Kidney (tissue), 14 donors: ENCODE measurements around the gene EIF3K. TPM values are rescaled to one million over a fixed set of nuclear protein-coding genes. Genes with fewer than 3 reads are reported as not detected.
A peak's percentile ranks its signal among the peaks of the same experiment; 100 is the strongest.

Experiments used
- DNase-seq, 5 donors: peaks; one replicate each; pipeline ENCODE4 v3.0.0-alpha.2; 2013 to 2020
- FAIRE-seq: peaks from 2 replicates; lab custom pipeline; 2012; peaks lifted over from hg19 to GRCh38; lab: Jason Lieb, UNC
- H3K27ac ChIP-seq, 2 donors: one replicate each; pipeline ENCODE4 v1.7.0; 2013; ENCODE audit warnings: low read depth in 2 of 2, low read length in 2 of 2, inconsistent platforms in 1 of 2
- H3K27me3 ChIP-seq: one replicate; pipeline ENCODE4 v1.7.1; 2013; ENCODE audit warnings: low read length, inconsistent platforms; ENCODE audit not compliant: control insufficient read depth, insufficient read depth
- H3K36me3 ChIP-seq, 3 donors: one replicate each; pipeline versions ENCODE4 v1.7.0 to v1.7.1; 2013; ENCODE audit warnings: low read length in 3 of 3, control low read depth in 1 of 3, inconsistent platforms in 1 of 3; ENCODE audit not compliant: insufficient read depth in 3 of 3, control insufficient read depth in 2 of 3
- H3K4me1 ChIP-seq, 3 donors: one replicate each; pipeline versions ENCODE4 v1.7.0 to v1.7.1; 2013; ENCODE audit warnings: low read length in 3 of 3, inconsistent platforms in 1 of 3, low read depth in 1 of 3; ENCODE audit not compliant: control insufficient read depth in 2 of 3, insufficient read depth in 2 of 3
- H3K4me3 ChIP-seq, 3 donors: one replicate each; pipeline versions ENCODE4 v1.7.0 to v1.8.1; 2013; ENCODE audit warnings: low read length in 3 of 3, control low read depth in 1 of 3, inconsistent platforms in 1 of 3
- H3K9ac ChIP-seq, 3 donors: one replicate each; pipeline versions ENCODE4 v1.7.0 to v1.7.1; 2013; ENCODE audit warnings: low read length in 3 of 3, control low read depth in 1 of 3, inconsistent platforms in 1 of 3
- H3K9me3 ChIP-seq, 3 donors: one replicate each; pipeline versions ENCODE4 v1.7.0 to v1.7.1; 2013; ENCODE audit warnings: low read length in 3 of 3, control low read depth in 1 of 3, inconsistent platforms in 1 of 3; ENCODE audit not compliant: control insufficient read depth in 2 of 3, insufficient read depth in 1 of 3
- CTCF ChIP-seq: IDR thresholded peaks from 3 replicates; pipeline ENCODE4 v1.5.1; 2012; ENCODE audit warnings: mild to moderate bottlenecking, moderate library complexity, borderline replicate concordance; ENCODE audit not compliant: insufficient read depth; ENCODE audit errors: extremely low read depth
- intact Hi-C: fragments of 100-400 bp; cut with DNase I; formaldehyde crosslinking; loops from one replicate; pipeline ENCODE4 v1.11.1; 2022
- polyA plus RNA-seq: library from polyadenylated mRNA; stranded (reverse); fragments of 350-450 nt; fragmentation: Illumina TruSeq; extraction: RNeasy Lipid Tissue Mini Kit (QIAGEN cat#74804); gene quantifications from one replicate; pipeline ENCODE4 v1.2.3, GENCODE V29; 2014; ENCODE audit warnings: low read depth, low replicate concordance; ENCODE audit not compliant: insufficient read depth
- total RNA-seq: library from RNA; stranded (reverse); fragmentation: NEBNext Ultra II Directional; extraction: Animal tissue kit (Norgen Biotek cat#: 25700); gene quantifications from one replicate; pipeline ENCODE4 v1.2.1, GENCODE V29; 2021
- donor health status: control.
- donor health status: control.
- donor health status: control.
- donor health status: control.
- donor health status: control.
- donor health status: DM: yes; HTN: yes; CAD: no.
- donor health status: Normal renal cell carcinoma (clear cell type).

The EIF3K gene
- total and polyA plus RNA-seq, 2 donors from 2014 or later = 259 to 723 TPM

GRCh38 chr19:38658462-38659306 lies 39.7 kb downstream of the EIF3K start:
- Histone ChIP-seq H3K4me1 (peaks cover 25 to 76% (median 72%) of the 10 kb centered on the region in 3 donors), H3K9ac (peak overlapping the region in 2 of 3 donors; percentile 68 to 81), H3K27me3 (no peaks in the 10 kb centered on the region), H3K36me3 (peaks cover 2 to 13% (median 3%) of the 10 kb centered on the region in 3 donors), H3K9me3 (no peaks in the 10 kb centered on the region), H3K4me3 (peak overlapping the region in 1 of 3 donors; percentile 33), H3K27ac (peak overlapping the region; percentile 91 to 96)
- peak in 3 of 5 donors; percentile 58 to 95 (median 89) for DNase-seq
- intact Hi-C loops = no loop called here
- no peak for TF ChIP-seq CTCF
- FAIRE-seq = peak; percentile 87

- H3K36me3 ChIP-seq = peaks cover 2 to 13% (median 3%) of the 10 kb centered on the region in 3 donors
- DNase-seq (no peak), FAIRE-seq (no peak)
- H3K27me3 ChIP-seq = no peaks in the 10 kb centered on the region
- intact Hi-C loops = no loop called here
- peak overlapping the region in 2 of 3 donors; percentile 8 to 14 for H3K9ac ChIP-seq
- peak overlapping the region; percentile 81 to 83 for H3K27ac ChIP-seq
- no peak overlapping the region for H3K4me3 ChIP-seq
- TF ChIP-seq CTCF = no peak
- no peaks in the 10 kb centered on the region for H3K9me3 ChIP-seq
- peaks cover 29 to 79% (median 78%) of the 10 kb centered on the region in 3 donors for H3K4me1 ChIP-seq
Observed at GRCh38 chr19:38660724-38661123, 41.7 kb downstream of the EIF3K start.

DNA sequence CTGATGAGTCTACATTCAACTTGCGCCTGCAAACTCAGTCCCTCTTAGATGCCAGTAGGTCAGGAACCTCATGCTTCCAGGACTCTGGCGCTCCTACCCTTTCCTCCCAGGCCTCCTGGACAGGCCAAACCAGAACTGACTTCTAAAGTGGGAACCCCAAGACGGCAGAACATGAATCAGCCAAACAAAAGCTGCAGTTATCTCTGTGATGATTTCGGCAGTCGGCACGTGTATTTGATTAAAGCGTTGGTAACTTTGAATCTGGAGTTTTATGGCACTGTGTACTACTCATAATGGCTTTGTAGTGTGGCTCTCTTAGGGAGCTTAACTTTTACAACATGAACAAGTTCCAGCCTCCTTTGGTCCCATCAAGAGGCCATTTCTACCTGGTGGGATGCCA lies 42.1 kb downstream of the EIF3K start:
- H3K27me3 ChIP-seq = no peaks in the 10 kb centered on the region
- H3K36me3 ChIP-seq = peaks cover 2 to 13% (median 3%) of the 10 kb centered on the region in 3 donors
- no peak for TF ChIP-seq CTCF
- H3K27ac ChIP-seq = peak overlapping the region; percentile 81 to 83
- intact Hi-C loops = no loop called here
- H3K4me3 ChIP-seq = no peak overlapping the region
- DNase-seq (no peak), FAIRE-seq (no peak)
- H3K9me3 ChIP-seq = no peaks in the 10 kb centered on the region
- H3K4me1 ChIP-seq = peaks cover 29 to 83% (median 78%) of the 10 kb centered on the region in 3 donors
- peak overlapping the region in 2 of 3 donors; percentile 8 to 14 for H3K9ac ChIP-seq
